GM23248 (cell line): Measurements from ENCODE around the gene CDH4.

ENCODE experiments used
- EZH2 ChIP-seq: fragments of 200-600 bp; sonication (generic); IDR thresholded peaks from 2 replicates; pipeline ENCODE4 v1.6.1; 2018; ENCODE audit warnings: antibody characterized with exemption, mild to moderate bottlenecking; ENCODE audit not compliant: insufficient read depth, poor library complexity, severe bottlenecking
- EZH2phosphoT487 ChIP-seq: fragments of 200-600 bp; sonication (generic); IDR thresholded peaks from 2 replicates; pipeline ENCODE4 v1.6.1; 2018; ENCODE audit warnings: antibody characterized with exemption, moderate library complexity, mild to moderate bottlenecking, low read depth; ENCODE audit not compliant: insufficient read depth

- no peak for TF ChIP-seq EZH2phosphoT487
- no peak for TF ChIP-seq EZH2
Observed at GRCh38 chr20:61236713-61237112, 15.3 kb upstream of the CDH4 start.
